HG03575 (cell line): Measurements from ENCODE around the gene GMNC.
A peak's percentile ranks its signal among the peaks of the same experiment; 100 is the strongest.
"Not testable (repeated sequence)": the region's sequence is repeated elsewhere in the genome, so short reads cannot be mapped to it uniquely, and the experiment has no call there.

Source experiments
- ATAC-seq: cut with Tn5 transposase; IDR thresholded peaks from one replicate; pipeline ENCODE4 v1.9.1; 2021; ENCODE audit not compliant: unreplicated experiment, insufficient number of reproducible peaks, low FRiP score; ENCODE audit errors: extremely low read depth

Gene GMNC, protein sequence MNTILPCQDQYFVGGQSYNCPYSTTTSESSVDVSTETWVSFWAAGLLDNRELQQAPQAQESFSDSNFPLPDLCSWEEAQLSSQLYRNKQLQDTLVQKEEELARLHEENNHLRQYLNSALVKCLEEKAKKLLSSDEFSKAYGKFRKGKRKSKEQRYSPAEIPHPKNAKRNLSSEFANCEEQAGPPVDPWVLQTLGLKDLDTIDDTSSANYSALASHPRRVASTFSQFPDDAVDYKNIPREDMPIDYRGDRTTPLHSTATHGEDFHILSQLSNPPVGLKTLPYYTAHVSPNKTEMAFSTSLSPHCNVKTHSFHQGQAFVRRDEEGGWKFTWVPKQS

DNA sequence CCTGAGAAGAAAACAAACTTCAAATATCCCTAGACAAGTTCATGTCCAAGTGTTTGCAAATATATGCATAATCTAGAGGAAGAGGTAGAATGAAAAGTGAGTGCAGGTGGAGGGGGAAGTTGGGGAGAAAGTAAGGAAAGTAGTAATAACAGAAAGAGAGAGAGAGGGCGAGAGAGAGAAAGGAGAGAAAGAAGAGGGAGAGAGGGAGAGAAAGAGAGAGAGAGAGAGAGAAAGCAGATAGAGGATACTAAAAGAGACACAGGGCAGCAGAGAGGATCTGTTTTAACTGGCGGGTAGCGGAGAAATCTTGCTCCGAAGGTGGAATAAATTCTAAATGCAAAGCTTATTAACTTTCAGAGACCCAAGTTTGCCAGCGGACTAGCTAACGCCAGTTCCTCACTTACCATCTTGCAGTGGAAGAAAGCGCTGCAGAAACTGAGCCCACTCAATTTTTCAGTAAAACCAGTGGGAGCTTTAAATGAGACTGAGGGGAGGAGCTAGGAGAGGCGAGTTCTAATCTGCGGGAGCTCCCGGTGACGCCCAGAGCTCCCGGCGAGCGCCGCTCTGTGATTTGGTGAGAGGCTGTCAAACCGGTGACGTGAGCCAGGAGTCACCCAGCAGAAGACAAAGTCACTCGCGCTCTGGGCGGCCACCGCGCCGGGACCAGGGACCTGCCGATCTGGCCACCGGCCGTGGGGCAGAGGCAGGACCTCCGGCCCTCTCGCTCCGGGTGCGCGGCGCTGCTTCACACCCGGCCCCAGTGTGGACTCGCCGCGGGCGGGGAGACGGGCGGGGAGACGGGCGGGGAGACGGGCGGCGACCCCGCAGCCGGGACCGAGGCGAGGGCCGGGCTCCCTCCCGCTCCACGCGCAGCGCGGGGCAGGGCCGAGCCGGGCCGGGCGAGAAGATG is at the start of gene GMNC:
GMNC (minus strand) TSS at position 486 of the 910 bp plus-strand sequence; CDS start at position 407, 79 bp downstream.
- no peak for ATAC-seq

DNA sequence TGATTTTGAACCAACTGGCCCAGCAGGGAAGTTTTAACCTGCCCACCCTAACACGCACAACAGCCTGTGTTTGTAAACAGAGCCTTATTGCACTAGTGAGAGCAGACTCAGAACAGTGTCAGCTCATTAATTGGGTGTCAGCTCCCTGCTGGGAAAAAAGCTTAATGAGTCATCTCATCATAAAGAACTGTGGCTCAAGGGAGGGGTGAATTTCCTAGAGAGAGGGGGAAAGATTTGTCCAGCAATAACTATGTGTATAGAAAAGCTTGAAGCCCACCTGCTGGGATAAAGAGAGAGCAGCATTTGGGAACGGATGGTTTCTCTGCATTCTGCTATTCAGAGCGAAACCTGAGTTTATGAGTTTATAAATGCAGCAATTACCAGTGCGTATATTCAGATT is 48.9 kb upstream of the GMNC start:
- no peak for ATAC-seq

DNA sequence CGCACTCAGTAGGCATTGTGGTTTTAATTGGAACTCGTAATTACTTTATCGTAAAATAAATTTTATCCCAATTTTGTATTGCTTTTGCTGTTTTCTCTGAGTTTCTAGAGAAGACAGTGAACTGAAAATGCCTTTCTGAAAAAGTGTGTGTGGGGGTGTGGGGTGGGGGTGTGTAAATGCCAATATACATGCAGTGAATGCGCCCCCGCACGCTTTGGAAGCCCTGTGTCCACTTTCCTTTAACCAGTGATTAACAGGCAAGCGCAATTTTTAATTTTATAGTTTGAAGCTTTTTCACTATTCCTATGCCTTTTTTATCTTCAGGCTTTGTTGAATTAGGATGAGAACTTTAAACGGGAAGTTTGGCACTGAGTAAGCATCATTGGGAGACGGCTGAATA is 47.4 kb upstream of the GMNC start:
- ATAC-seq = no peak

DNA sequence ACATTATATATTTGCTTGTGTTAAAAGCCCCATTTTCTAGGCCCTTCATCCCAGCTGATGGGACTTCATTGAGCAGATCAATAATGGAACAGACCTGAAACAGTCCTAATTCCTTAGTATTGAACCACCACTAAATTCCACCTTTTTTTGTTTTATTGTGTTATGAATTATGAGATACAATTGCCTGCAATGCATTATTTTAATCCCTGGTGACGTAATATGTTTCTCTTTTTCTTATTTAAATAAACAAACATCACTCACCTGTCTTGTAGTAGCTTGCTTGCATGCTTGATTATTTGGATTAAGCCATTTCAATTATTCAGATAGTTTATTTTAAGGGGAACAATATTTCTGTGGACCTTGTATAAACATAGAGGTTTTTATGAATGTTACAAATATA is 40.7 kb upstream of the GMNC start:
- ATAC-seq = no peak

DNA sequence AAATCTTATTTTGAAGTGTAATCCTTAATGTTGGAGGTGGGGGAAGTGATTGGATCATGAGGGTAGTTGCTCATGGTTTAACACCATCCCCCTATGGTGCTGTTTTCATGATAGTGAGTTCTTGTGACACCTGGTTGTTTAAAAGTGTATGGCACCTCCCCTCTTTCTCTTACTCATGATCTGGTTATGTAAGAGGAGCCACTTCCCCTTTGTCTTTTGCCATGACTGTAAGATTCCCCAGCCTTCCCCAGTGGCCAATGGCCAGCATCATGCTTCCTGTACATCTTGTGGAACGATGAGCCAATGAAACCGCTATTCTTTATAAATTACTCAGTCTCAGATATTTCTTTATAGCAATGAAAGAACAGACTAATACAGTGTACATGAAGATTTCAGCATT is 39.8 kb upstream of the GMNC start:
- no peak for ATAC-seq

DNA sequence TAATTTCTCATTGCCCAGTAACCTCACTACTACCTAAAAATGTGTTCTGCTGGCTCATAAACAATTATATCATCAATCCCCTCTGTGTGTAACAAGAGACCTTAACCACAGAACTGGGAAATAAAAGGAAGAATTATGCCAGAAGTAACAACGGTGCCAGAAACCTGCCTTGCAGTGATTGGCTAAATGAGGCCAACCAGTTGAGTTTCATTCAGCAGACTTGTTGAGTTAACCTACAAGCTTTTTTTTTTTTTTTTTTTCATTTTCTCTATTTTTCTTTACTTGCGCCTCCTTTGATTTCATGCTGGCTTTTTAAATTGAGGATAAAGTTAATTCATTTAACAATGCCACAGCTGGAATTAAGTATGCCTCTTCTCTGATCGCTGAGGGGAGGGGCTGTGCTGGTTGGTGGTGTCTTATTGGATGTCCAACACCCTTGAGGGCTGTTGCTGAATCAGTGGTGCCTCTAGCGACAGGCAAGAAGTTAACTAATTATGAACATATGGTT is 30.0 kb upstream of the GMNC start:
- no peak for ATAC-seq

DNA sequence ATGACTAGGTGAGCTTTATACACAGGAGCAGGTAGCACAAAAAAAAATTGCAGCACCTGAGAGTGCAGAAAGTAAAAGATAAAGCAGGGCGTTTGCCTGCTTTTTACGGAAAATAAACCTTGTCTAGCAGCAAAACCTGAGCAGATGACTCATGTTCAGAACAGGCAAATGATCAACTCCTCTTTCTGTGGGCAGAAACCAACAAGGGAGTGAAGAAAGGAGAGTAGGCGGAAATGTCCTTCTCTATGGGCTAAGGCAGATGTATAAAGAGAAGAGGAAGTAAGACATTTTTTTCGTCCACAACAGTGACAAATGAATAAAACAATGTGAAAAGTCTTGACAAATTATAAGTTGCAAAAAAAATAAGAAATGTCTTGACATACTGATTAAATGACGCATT is 24.5 kb upstream of the GMNC start:
- peak; percentile 72 for ATAC-seq

DNA sequence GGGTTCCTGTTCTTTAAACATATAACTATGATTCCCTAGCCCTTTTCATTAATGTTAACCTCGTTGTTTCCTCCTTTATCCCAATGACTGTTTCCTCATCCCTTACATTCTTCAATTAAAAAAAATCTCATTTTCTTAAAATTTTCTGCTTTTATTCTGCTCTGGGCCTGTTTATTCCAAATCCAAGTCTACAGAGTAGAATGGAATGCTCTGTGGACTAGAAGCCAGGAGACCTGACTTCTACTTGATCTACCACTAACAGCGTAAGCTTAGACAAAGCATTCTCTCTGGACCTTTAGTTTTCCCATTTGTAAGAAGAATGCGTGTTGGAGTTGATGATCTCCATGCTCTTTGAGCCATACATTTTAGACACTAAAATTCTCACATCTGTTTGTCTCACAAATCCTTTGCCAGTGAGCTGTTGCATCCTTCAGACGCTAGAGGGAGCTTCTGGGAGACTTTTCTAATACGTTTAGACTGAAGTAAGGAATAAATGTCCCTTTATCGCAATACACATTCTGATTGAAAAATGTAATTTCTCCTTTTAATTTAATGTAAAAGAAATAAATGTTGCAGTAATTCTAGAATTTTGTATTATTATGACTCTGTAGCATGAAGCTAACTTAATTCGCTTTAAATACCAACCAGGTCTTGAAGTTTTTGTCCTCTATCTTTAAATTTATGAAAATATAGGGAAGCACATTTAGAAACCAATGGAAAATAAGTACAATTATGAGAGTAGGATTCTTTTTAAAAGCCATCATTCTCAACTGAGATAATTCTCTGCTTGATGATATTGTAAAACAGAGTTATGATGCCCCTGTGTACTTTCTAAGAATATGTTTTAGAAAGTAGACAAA is 21.7 kb upstream of the GMNC start:
- peak; percentile 53 for ATAC-seq

DNA sequence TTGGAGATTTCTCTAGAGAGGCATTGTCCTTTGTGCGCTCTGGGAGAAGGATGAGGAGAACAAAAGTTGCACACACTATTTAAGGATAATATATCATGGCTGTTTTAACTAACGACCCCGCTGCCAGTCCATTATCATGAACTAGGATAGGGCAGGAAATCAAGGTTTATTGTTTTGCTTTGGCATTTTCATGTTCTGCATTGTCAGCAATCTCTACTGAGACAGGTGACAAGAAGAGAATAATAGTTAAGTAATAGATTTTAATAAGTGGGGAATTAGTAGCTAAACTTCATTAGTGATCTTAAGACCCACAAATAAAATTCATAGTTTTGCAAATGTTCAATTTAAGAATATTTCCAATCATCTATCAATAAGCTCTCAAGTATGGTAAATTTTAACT is 20.6 kb upstream of the GMNC start:
- no peak for ATAC-seq

DNA sequence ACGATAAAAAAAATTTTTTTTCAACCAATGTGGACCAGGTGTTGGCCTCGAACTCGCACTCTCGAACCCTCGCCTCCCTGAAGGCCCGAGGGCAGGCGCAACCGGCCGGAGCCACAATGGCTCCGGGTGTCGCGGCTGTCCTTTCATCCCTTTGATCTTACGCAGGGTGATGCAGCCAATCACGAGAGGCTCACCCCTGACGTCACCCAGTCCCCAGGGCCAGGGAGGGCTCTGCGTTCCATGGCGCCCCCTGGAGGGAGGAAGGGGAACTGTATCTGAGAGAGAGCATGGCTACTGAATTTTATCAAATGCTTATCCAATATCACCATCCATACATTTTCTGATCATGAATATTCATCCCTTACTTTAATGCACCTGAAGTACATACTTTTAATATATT is 15.4 kb upstream of the GMNC start:
- ATAC-seq = no peak

DNA sequence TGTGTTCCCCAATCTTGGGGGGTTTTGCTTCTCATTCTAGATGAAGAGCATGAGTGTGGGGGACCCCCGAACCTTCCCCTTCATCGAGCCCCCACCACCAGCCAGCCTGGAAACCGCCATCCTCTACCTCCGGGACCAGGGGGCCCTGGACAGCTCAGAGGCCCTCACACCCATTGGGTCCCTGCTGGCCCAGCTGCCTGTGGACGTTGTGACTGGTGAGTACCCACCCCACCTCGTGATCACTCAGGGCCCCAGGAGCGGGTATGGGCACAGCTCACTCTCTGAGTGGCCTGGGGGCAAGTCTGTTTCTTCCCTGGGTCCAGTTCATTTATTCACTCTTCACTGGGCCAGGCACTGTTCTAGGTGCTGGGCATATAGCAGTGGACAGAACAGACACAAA is 13.9 kb upstream of the GMNC start:
- not testable (repeated sequence) for ATAC-seq

DNA sequence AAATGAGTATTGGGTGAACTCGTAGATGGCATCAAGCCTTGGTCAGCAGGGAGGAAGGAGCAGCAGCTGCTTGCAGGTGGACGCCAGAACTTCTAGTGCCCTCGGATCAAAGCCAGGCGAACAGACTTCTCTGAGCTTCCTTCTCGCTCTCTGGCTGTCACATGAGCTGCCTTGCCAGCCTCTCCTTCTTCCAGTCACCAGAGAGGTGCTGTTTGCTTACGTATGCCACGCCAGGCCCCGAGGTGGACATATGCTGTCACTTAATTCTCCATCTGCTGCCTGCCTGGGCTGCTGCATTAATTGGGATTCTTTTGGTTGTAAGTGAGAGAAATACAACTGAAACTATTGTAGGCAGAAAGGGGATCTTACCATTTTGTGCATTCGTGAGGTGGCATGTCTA is 12.6 kb upstream of the GMNC start:
- ATAC-seq = not testable (repeated sequence)

DNA sequence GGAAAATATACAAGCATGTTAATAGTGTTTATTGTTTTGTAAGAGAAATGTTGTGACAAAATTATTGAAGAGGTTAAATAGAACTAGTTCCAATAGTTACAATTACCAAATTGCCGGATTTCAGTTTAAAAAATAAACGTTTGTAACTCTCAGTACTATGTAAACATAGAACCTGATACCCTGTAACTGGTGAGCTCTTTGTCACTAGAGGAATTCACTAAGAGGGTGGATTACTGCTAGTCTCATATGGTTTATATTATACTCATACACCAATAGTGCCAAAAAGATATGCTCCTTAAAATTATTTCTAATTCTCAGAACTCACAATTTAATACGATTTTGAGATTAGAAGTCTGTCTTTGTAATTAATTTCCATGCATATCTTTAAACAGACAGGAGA is 7.6 kb upstream of the GMNC start:
- ATAC-seq = no peak

DNA sequence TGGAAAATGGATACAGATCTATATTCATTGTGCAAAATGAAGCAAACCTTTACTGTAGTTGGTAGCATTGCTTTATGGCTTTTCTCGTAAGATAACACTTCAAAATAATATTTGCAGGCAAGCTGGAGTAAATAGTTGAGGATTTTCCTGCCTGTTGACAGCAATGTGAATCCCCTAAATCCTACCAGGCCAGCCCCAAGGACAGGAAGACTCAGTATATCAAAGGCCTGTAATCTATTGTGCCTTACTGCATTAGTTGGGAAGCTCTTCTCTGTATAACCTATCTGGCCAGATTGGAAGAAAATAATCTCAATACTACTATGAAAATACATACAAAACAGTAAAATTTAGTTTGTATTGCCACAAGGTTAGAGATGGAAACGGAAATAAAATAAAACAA is 4.6 kb upstream of the GMNC start:
- ATAC-seq = no peak

DNA sequence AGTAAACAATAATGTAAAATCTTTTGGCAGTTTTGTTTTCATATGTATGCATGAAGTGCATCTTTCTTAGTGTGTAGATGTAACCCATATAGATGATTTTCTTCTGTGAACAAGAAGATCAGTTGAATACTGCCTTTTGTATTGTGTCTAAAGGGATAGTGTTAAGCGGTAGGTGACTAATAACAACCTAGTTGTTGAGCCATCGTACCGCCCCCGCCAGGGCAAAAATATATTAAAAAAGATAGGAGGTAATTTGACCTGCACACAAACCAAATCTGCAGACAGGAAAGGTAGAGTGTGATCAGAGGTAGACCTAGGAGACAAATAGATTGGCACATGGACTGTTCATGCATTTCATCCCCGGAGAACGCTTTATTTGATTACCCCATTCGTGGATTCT is 3.3 kb upstream of the GMNC start:
- no peak for ATAC-seq

DNA sequence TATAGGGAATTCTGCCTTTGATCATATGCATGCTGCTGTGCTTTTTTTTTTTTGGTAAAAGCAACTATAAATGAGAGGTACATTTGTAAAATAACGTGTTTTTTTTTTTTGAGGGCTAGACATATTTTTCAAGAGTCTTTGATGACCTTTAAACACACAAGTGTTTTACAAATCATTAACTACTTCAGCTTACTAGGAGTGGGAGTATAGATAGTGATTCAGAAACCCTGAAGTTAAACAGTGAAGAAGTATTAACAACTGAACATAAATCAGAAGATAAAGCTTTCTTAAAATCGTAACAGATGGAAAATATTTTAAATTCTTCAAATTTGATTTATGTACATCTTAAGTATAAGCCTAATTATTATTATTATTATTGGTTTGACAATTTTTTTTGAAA is 2.9 kb upstream of the GMNC start:
- no peak for ATAC-seq

DNA sequence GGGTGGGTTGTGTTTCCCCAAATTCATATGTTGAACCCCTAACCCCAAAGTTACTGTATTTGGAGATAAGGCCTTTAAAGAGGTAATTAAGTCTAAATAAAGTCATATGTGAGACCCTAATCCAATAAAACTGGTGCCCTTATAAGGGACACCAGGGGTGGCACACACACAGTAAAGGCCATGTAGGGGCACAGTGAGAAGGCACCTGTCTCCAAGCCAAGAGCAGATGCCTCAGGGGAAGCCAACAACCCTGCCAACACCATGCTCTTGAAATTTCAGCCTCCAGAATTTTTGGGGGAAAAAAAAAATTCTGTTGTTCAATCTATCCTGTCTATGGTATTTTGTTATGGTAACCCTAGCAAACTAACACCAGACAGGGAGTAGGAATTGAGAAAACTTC is 1.5 kb upstream of the GMNC start:
- ATAC-seq = no peak

DNA sequence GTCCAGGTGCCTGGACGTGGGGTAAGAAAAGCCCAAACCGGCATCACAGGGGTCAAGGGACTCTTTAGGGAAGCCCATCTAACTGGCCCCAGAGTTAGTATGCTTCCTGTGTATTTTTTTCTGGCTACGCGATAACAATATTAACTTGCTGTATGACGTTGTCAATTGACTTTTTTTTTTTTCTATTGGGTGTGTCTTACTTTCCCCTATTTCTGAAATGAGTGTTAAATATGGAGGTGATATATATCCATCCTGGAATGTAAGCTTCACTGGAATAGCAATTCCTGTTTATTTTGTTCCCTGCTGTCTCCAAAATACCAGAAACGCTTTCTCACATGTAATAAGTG is 598 bp upstream of the GMNC start:
- no peak for ATAC-seq

DNA sequence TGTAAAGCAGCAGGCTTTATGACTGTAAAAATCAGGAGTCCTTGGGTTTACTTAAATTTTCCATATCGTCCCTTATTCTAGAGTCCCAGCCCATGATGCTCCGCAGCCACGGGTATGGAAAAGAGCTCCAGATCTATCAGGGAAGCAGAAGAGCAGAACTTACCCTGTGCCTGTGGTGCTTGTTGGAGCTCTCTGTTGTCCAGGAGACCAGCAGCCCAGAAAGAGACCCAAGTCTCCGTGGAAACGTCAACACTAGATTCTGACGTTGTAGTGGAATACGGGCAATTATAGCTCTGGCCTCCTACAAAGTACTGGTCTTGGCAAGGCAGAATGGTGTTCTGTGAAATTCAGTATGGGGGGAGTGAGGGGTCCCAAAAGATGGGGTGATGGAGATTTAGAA is 2.0 kb downstream of the GMNC start:
- no peak for ATAC-seq
